Measurements from ENCODE around the gene PCSK4. TPM values are rescaled to one million over a fixed set of nuclear protein-coding genes. Genes with fewer than 3 reads are reported as not detected.

The PCSK4 gene
- total and polyA plus RNA-seq, 2 of the 13 experiments (the other 11 are each of a cell fraction or from before 2014, with no cell fraction given) = 2.0 to 2.7 TPM

DNA sequence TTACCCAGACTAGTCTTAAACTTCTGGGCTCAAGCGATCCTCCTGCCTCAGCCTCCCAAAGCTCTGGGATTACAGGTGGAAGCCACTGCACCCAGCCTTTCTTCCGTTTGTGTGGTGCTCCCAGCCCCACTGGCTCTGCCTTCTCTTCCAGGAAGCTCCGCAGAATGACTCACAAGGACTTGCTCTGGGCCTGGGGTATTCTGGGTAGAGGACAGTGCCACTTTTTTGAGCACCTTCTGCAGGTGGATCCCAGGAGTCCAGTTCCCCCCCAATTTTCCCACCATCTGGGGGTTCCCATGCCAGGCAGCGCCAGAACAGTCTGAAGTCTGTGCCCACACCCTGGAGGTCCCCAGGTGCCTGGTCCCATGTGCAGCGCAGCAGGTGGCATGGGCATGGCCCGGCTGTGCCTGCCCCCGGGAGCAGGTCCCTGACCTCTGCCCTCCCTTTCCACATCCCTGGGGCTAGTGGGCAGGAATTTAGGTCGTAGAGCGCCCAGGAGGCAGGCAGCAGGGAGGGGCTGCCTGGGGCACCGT, 2.4 kb upstream of the PCSK4 start (continued):
- TF ChIP-seq SYNCRIP (IDR thresholded peaks at IDR 0.05; ENCODE audit: insufficient read depth, low read depth, low read length) (no peak), HNRNPL (IDR thresholded peaks at IDR 0.05; ENCODE audit: low read depth, low read length) (peak; percentile 100), NCOR1 (IDR thresholded peaks at IDR 0.05; ENCODE audit: borderline replicate concordance, low read length) (no peak), GPN1 (CRISPR knock-in tag; IDR thresholded peaks at IDR 0.05; ENCODE audit: borderline replicate concordance) (no peak), ZNF232 (CRISPR knock-in tag; IDR thresholded peaks at IDR 0.05; ENCODE audit: borderline replicate concordance) (no peak; the same call in 1 of the 2 replicates), MAF1 (CRISPR knock-in tag; IDR thresholded peaks at IDR 0.05; ENCODE audit: borderline replicate concordance) (no peak), HNRNPLL (IDR thresholded peaks at IDR 0.05; ENCODE audit: low read depth, low read length, poor library complexity, severe bottlenecking) (no peak), YY1 (IDR thresholded peaks at IDR 0.05; ENCODE audit: insufficient read depth, insufficient replicate concordance, low read depth, low read length) (no peak), SP1 (IDR thresholded peaks at IDR 0.05) (no peak), SP1 (CRISPR knock-in tag; IDR thresholded peaks at IDR 0.05) (no peak), NFKBIZ (CRISPR knock-in tag; IDR thresholded peaks at IDR 0.05) (no peak), YEATS4 (CRISPR knock-in tag; IDR thresholded peaks at IDR 0.05; ENCODE audit: borderline replicate concordance) (no peak), HMG20A (CRISPR knock-in tag; IDR thresholded peaks at IDR 0.05; ENCODE audit: borderline replicate concordance) (no peak; the same call in 1 of the 2 replicates), ZNF850 (CRISPR knock-in tag; conservative IDR thresholded peaks at IDR 0.05) (no peak), KLF13 (CRISPR knock-in tag; IDR thresholded peaks at IDR 0.05) (no peak), SCMH1 (CRISPR knock-in tag; IDR thresholded peaks at IDR 0.05; ENCODE audit: borderline replicate concordance) (no peak), HDAC1 (CRISPR knock-in tag; IDR thresholded peaks at IDR 0.05) (no peak), NONO (IDR thresholded peaks at IDR 0.05) (no peak), NONO (CRISPR knock-in tag; conservative IDR thresholded peaks at IDR 0.05) (peak; percentile 72; the same call in 1 of the 2 replicates), ZNF749 (CRISPR knock-in tag; IDR thresholded peaks at IDR 0.05; ENCODE audit: borderline replicate concordance) (0 out of 2 replicates have a peak, but pooled peaks have one; percentile 50), KMT2A (CRISPR knock-in tag; IDR thresholded peaks at IDR 0.05) (no peak), ZMAT3 (CRISPR knock-in tag; conservative IDR thresholded peaks at IDR 0.05) (0 out of 2 replicates have a peak, but pooled peaks have one; percentile 35), ARNTL (CRISPR knock-in tag; IDR thresholded peaks at IDR 0.05) (no peak), RCOR2 (CRISPR knock-in tag; IDR thresholded peaks at IDR 0.05) (no peak), GTF2F1 (IDR thresholded peaks at IDR 0.05; ENCODE audit: low read length) (no peak)
- TF ChIP-seq, protein P1, sequence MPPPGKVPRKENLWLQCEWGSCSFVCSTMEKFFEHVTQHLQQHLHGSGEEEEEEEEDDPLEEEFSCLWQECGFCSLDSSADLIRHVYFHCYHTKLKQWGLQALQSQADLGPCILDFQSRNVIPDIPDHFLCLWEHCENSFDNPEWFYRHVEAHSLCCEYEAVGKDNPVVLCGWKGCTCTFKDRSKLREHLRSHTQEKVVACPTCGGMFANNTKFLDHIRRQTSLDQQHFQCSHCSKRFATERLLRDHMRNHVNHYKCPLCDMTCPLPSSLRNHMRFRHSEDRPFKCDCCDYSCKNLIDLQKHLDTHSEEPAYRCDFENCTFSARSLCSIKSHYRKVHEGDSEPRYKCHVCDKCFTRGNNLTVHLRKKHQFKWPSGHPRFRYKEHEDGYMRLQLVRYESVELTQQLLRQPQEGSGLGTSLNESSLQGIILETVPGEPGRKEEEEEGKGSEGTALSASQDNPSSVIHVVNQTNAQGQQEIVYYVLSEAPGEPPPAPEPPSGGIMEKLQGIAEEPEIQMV (CRISPR knock-in tag; IDR thresholded peaks at IDR 0.05; ENCODE audit: low read depth) = no peak
- TF ChIP-seq, protein P2, sequence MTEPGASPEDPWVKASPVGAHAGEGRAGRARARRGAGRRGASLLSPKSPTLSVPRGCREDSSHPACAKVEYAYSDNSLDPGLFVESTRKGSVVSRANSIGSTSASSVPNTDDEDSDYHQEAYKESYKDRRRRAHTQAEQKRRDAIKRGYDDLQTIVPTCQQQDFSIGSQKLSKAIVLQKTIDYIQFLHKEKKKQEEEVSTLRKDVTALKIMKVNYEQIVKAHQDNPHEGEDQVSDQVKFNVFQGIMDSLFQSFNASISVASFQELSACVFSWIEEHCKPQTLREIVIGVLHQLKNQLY (CRISPR knock-in tag; IDR thresholded peaks at IDR 0.05) = 0 out of 2 replicates have a peak, but pooled peaks have one; percentile 8
- TF ChIP-seq, protein P3, sequence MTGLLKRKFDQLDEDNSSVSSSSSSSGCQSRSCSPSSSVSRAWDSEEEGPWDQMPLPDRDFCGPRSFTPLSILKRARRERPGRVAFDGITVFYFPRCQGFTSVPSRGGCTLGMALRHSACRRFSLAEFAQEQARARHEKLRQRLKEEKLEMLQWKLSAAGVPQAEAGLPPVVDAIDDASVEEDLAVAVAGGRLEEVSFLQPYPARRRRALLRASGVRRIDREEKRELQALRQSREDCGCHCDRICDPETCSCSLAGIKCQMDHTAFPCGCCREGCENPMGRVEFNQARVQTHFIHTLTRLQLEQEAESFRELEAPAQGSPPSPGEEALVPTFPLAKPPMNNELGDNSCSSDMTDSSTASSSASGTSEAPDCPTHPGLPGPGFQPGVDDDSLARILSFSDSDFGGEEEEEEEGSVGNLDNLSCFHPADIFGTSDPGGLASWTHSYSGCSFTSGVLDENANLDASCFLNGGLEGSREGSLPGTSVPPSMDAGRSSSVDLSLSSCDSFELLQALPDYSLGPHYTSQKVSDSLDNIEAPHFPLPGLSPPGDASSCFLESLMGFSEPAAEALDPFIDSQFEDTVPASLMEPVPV (CRISPR knock-in tag; IDR thresholded peaks at IDR 0.05) = no peak
- TF ChIP-seq, protein P4, sequence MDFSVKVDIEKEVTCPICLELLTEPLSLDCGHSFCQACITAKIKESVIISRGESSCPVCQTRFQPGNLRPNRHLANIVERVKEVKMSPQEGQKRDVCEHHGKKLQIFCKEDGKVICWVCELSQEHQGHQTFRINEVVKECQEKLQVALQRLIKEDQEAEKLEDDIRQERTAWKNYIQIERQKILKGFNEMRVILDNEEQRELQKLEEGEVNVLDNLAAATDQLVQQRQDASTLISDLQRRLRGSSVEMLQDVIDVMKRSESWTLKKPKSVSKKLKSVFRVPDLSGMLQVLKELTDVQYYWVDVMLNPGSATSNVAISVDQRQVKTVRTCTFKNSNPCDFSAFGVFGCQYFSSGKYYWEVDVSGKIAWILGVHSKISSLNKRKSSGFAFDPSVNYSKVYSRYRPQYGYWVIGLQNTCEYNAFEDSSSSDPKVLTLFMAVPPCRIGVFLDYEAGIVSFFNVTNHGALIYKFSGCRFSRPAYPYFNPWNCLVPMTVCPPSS (IDR thresholded peaks at IDR 0.05) = no peak

All from HepG2 (cell line).